T-helper 2 cell treated with Interferon-gamma antibody and Interleukin-4, amounts not matched to agents 5 μg/mL and 100 μg/mL, for 36 hours (primary cell): ENCODE measurements around the gene MAP2.
"Not testable (repeated sequence)": the region's sequence is repeated elsewhere in the genome, so short reads cannot be mapped to it uniquely, and the experiment has no call there.

Source experiments
- DNase-seq: peaks from one replicate; pipeline ENCODE4 v3.0.0; 2021; ENCODE audit warnings: low spot score
- H3K27ac Mint-ChIP-seq: one replicate; pipeline ENCODE4 v1.8.0; 2021; ENCODE audit warnings: mild to moderate bottlenecking, mixed read lengths
- H3K27me3 Mint-ChIP-seq: one replicate; pipeline ENCODE4 v1.8.0; 2021; ENCODE audit warnings: low read depth, mixed read lengths
- H3K36me3 Mint-ChIP-seq: one replicate; pipeline ENCODE4 v1.8.0; 2021; ENCODE audit warnings: low read depth, mixed read lengths
- H3K4me1 Mint-ChIP-seq: one replicate; pipeline ENCODE4 v1.8.0; 2021; ENCODE audit warnings: low read depth, mixed read lengths
- H3K4me3 Mint-ChIP-seq: one replicate; pipeline ENCODE4 v1.8.0; 2022; ENCODE audit warnings: mild to moderate bottlenecking, moderate library complexity, mixed read lengths
- H3K9me3 Mint-ChIP-seq: one replicate; pipeline ENCODE4 v1.8.0; 2021; ENCODE audit warnings: mixed read lengths

MAP2 gene

GRCh38 chr2:209584915-209585314 lies 161.1 kb downstream of the MAP2 start:
- Mint-ChIP-seq H3K27ac (no peak overlapping the region), H3K36me3 (no peaks in the 10 kb centered on the region), H3K9me3 (no peaks in the 10 kb centered on the region), H3K27me3 (no peaks in the 10 kb centered on the region), H3K4me1 (no peaks in the 10 kb centered on the region), H3K4me3 (no peak overlapping the region)
- DNase-seq = no peak

DNA sequence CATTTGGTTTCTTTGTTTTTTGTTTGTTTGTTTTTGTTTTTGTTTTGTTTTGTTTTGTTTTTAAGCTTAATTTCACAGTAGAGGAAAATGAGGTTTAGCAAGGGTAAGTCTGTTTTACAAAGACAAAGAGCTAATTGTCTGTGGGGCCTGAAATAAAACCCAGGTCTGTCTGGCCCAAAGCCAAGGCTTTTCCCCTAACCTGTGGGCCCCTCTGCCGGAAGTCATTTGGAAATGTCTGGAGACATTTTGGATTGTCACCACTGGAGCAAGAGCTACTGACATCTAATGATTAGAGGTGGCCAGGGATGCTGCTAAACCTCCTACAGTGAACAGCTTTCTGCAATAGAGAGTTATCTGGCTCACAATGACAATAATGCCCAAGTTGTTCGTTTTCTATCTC lies 167.2 kb downstream of the MAP2 start:
- H3K4me3 Mint-ChIP-seq = no peak overlapping the region
- no peak for DNase-seq
- H3K4me1 Mint-ChIP-seq = no peaks in the 10 kb centered on the region
- no peaks in the 10 kb centered on the region for H3K9me3 Mint-ChIP-seq
- H3K36me3 Mint-ChIP-seq = no peaks in the 10 kb centered on the region
- no peaks in the 10 kb centered on the region for H3K27me3 Mint-ChIP-seq
- H3K27ac Mint-ChIP-seq = no peak overlapping the region

- Mint-ChIP-seq H3K27ac (no peak overlapping the region), H3K27me3 (no peaks in the 10 kb centered on the region), H3K9me3 (no peaks in the 10 kb centered on the region), H3K36me3 (no peaks in the 10 kb centered on the region), H3K4me1 (no peaks in the 10 kb centered on the region), H3K4me3 (no peak overlapping the region)
- no peak for DNase-seq
Measured at GRCh38 chr2:209592106-209592505, 168.3 kb downstream of the MAP2 start.

- no peaks in the 10 kb centered on the region for H3K36me3 Mint-ChIP-seq
- no peaks in the 10 kb centered on the region for H3K27me3 Mint-ChIP-seq
- no peaks in the 10 kb centered on the region for H3K4me1 Mint-ChIP-seq
Measured at GRCh38 chr2:209593930-209594329, 170.1 kb downstream of the MAP2 start.

DNA sequence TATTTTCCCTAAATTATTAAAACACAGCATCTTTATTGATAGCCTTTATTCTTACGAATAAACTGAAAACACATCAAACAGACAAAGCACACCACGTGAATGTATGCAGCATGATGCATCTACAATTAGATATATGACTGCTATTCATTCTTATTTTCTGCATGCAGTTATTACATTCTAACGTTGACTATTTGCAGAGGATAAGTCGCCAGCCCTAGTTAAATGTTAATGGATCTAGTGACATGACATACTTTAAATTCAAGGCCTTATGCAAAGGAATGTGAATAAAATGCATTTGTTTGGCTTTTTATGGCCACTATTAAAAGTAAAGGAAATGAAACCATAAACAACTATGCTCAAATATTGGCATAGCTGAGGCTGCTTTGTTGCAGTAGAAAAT lies 172.4 kb downstream of the MAP2 start:
- H3K27ac Mint-ChIP-seq = no peak overlapping the region
- H3K9me3 Mint-ChIP-seq = no peaks in the 10 kb centered on the region
- no peak overlapping the region for H3K4me3 Mint-ChIP-seq
- DNase-seq = no peak
- no peaks in the 10 kb centered on the region for H3K36me3 Mint-ChIP-seq
- no peaks in the 10 kb centered on the region for H3K27me3 Mint-ChIP-seq
- no peaks in the 10 kb centered on the region for H3K4me1 Mint-ChIP-seq

More at GRCh38 chr2:209593930-209594329, 170.1 kb downstream of the MAP2 start:
- DNase-seq = no peak
- Mint-ChIP-seq H3K4me3 (no peak overlapping the region), H3K9me3 (no peaks in the 10 kb centered on the region), H3K27ac (no peak overlapping the region)

- H3K9me3 Mint-ChIP-seq, H3K27me3 Mint-ChIP-seq, DNase-seq, H3K36me3 Mint-ChIP-seq, H3K4me3 Mint-ChIP-seq, H3K27ac Mint-ChIP-seq, H3K4me1 Mint-ChIP-seq: not testable (repeated sequence)
Measured at GRCh38 chr2:209598227-209598626, 174.4 kb downstream of the MAP2 start.

GRCh38 chr2:209600341-209601171 lies 176.7 kb downstream of the MAP2 start:
- no peaks in the 10 kb centered on the region for H3K36me3 Mint-ChIP-seq
- H3K27me3 Mint-ChIP-seq = no peaks in the 10 kb centered on the region
- H3K4me1 Mint-ChIP-seq = no peaks in the 10 kb centered on the region
- no peak for DNase-seq
- no peak overlapping the region for H3K27ac Mint-ChIP-seq
- no peak overlapping the region for H3K4me3 Mint-ChIP-seq
- no peaks in the 10 kb centered on the region for H3K9me3 Mint-ChIP-seq

- Mint-ChIP-seq H3K27ac (no peak overlapping the region), H3K4me3 (no peak overlapping the region), H3K9me3 (no peaks in the 10 kb centered on the region), H3K27me3 (no peaks in the 10 kb centered on the region), H3K36me3 (no peaks in the 10 kb centered on the region), H3K4me1 (no peaks in the 10 kb centered on the region)
- no peak for DNase-seq
Measured at GRCh38 chr2:209601497-209601896, 177.7 kb downstream of the MAP2 start.

GRCh38 chr2:209602259-209602658 lies 178.4 kb downstream of the MAP2 start:
- Mint-ChIP-seq H3K4me3 (no peak overlapping the region), H3K9me3 (no peaks in the 10 kb centered on the region), H3K4me1 (no peaks in the 10 kb centered on the region), H3K36me3 (no peaks in the 10 kb centered on the region), H3K27ac (no peak overlapping the region), H3K27me3 (no peaks in the 10 kb centered on the region)
- no peak for DNase-seq

DNA sequence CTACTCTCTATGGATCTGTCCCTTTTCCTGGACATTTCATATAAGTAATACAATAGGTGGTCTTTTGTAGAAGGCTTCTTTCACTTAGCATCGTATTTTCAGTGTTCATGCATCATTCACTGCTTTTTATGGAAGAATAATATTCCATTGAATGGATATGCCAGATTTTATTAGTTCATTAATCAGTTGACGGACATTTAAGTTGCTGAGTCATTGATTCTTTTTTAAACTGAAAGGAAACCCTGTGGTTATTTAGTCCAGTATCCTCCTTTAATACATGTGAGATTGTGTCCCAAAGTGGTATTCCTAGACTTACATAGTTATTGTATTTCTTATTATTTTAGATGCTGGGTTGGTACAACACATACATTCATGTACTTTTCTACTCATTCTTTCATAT lies 185.7 kb downstream of the MAP2 start:
- no peaks in the 10 kb centered on the region for H3K27me3 Mint-ChIP-seq
- no peak overlapping the region for H3K27ac Mint-ChIP-seq
- no peak overlapping the region for H3K4me3 Mint-ChIP-seq
- no peaks in the 10 kb centered on the region for H3K4me1 Mint-ChIP-seq
- H3K9me3 Mint-ChIP-seq = no peaks in the 10 kb centered on the region
- no peak for DNase-seq
- no peaks in the 10 kb centered on the region for H3K36me3 Mint-ChIP-seq

GRCh38 chr2:209610631-209611030 lies 186.8 kb downstream of the MAP2 start:
- H3K4me1 Mint-ChIP-seq = no peaks in the 10 kb centered on the region
- H3K4me3 Mint-ChIP-seq = no peak overlapping the region
- no peak for DNase-seq
- no peaks in the 10 kb centered on the region for H3K9me3 Mint-ChIP-seq
- H3K36me3 Mint-ChIP-seq = no peaks in the 10 kb centered on the region
- H3K27me3 Mint-ChIP-seq = no peaks in the 10 kb centered on the region
- no peak overlapping the region for H3K27ac Mint-ChIP-seq

- Mint-ChIP-seq H3K27me3 (no peaks in the 10 kb centered on the region), H3K4me3 (no peak overlapping the region), H3K9me3 (no peaks in the 10 kb centered on the region), H3K27ac (no peak overlapping the region), H3K4me1 (no peaks in the 10 kb centered on the region), H3K36me3 (no peaks in the 10 kb centered on the region)
- DNase-seq = no peak
Measured at GRCh38 chr2:209613649-209614305, 189.9 kb downstream of the MAP2 start.

DNA sequence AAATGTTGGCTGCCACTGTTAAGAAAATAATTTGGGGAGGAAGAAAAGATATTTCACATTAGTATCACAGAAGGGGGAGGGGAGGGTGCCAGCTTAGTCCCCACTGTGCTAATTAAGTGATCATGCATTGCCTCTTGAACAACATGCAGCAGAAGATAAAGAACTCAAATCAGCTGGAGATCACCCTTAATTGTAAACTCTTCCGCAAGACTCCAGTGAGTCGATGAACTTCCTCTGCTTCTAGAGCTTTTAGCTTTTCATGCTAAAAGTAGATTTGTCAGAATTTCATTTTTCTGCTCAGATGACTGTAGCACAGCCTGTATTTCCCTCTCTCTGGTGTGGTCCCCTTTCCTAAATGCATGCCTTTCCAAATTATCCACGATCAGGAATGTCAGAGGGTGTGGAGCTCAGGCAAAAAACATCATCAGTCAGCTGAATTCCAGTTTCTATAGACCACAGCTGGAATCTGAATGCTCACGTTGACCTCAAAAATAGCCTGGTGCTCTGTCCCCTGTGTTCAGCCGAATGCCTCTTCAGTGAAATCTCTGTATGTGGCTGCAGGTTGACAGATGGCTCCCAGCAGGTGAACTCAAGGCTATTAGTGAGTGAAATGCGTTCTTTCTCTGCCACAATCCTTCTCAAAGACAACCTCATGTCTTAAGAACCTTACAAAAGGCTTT lies 191.0 kb downstream of the MAP2 start:
- no peak overlapping the region for H3K4me3 Mint-ChIP-seq
- H3K4me1 Mint-ChIP-seq = no peaks in the 10 kb centered on the region
- no peaks in the 10 kb centered on the region for H3K9me3 Mint-ChIP-seq
- H3K27me3 Mint-ChIP-seq = no peaks in the 10 kb centered on the region
- H3K36me3 Mint-ChIP-seq = no peaks in the 10 kb centered on the region
- no peak overlapping the region for H3K27ac Mint-ChIP-seq
- DNase-seq = no peak

- no peak for DNase-seq
- H3K27ac Mint-ChIP-seq = no peak overlapping the region
- no peak overlapping the region for H3K4me3 Mint-ChIP-seq
- no peaks in the 10 kb centered on the region for H3K9me3 Mint-ChIP-seq
- no peaks in the 10 kb centered on the region for H3K27me3 Mint-ChIP-seq
- H3K4me1 Mint-ChIP-seq = no peaks in the 10 kb centered on the region
- H3K36me3 Mint-ChIP-seq = no peaks in the 10 kb centered on the region
Measured at GRCh38 chr2:209619782-209620181, 195.9 kb downstream of the MAP2 start.
